SW480 (cell line): ENCODE data around the gene SYNDIG1.

Experiments
- DNase-seq: peaks from one replicate; pipeline ENCODE4 v3.0.0-alpha.2; 2016; ENCODE audit warnings: low spot score

SYNDIG1 gene

GRCh38 chr20:24528583-24529368 is 59.3 kb downstream of the SYNDIG1 start:
- DNase-seq = no peak

GRCh38 chr20:24529369-24529719 is 59.9 kb downstream of the SYNDIG1 start:
- DNase-seq = no peak

- DNase-seq = no peak
These were observed 60.8 kb downstream of the SYNDIG1 start for GRCh38 chr20:24530131-24530680.

GRCh38 chr20:24531202-24531601 is 61.8 kb downstream of the SYNDIG1 start:
- DNase-seq = no peak

- DNase-seq = no peak
These were observed 62.4 kb downstream of the SYNDIG1 start for GRCh38 chr20:24531631-24532419.

- DNase-seq = no peak
These were observed 64.0 kb downstream of the SYNDIG1 start for GRCh38 chr20:24533449-24533848.

GRCh38 chr20:24534282-24534681 is 64.9 kb downstream of the SYNDIG1 start:
- DNase-seq = no peak

- DNase-seq = no peak
These were observed 66.7 kb downstream of the SYNDIG1 start for GRCh38 chr20:24535941-24536730.

GRCh38 chr20:24537210-24537609 is 67.8 kb downstream of the SYNDIG1 start:
- no peak for DNase-seq

- DNase-seq = no peak
These were observed 73.3 kb downstream of the SYNDIG1 start for GRCh38 chr20:24542721-24543120.

GRCh38 chr20:24543168-24543567 is 73.7 kb downstream of the SYNDIG1 start:
- no peak for DNase-seq

GRCh38 chr20:24543741-24544140 is 74.3 kb downstream of the SYNDIG1 start:
- DNase-seq = no peak

- DNase-seq = no peak
These were observed 74.9 kb downstream of the SYNDIG1 start for GRCh38 chr20:24544371-24544770.

GRCh38 chr20:24545168-24545567 is 75.7 kb downstream of the SYNDIG1 start:
- no peak for DNase-seq

GRCh38 chr20:24546232-24546892 is 76.9 kb downstream of the SYNDIG1 start:
- DNase-seq = no peak

- DNase-seq = no peak
These were observed 78.5 kb downstream of the SYNDIG1 start for GRCh38 chr20:24547967-24548366.

- no peak for DNase-seq
These were observed 89.8 kb downstream of the SYNDIG1 start for GRCh38 chr20:24559114-24559732.

- DNase-seq = no peak
These were observed 91.4 kb downstream of the SYNDIG1 start for GRCh38 chr20:24560571-24561491.

- no peak for DNase-seq
These were observed 96.5 kb downstream of the SYNDIG1 start for GRCh38 chr20:24565835-24566351.

GRCh38 chr20:24566656-24567055 is 97.2 kb downstream of the SYNDIG1 start:
- no peak for DNase-seq
